ENCODE data around the gene LTB4R.
"Not testable (repeated sequence)": the region's sequence is repeated elsewhere in the genome, so short reads cannot be mapped to it uniquely, and the experiment has no call there.

The LTB4R gene

GRCh38 chr14:24353559-24354481 lies 42.5 kb downstream of the LTB4R start:
- no peak overlapping the region for H3K4me2 ChIP-seq (ENCODE audit: low read length)
- H3K27me3 ChIP-seq (ENCODE audit: low read depth, low read length), result peaks cover 39% of the 10 kb centered on the region
- H4K20me1 ChIP-seq (ENCODE audit: insufficient read depth, low read length), result no peaks in the 10 kb centered on the region
- TF ChIP-seq EZH2phosphoT487 (IDR thresholded peaks at IDR 0.05; ENCODE audit: low read depth), result no peak
- TF ChIP-seq, protein P1, sequence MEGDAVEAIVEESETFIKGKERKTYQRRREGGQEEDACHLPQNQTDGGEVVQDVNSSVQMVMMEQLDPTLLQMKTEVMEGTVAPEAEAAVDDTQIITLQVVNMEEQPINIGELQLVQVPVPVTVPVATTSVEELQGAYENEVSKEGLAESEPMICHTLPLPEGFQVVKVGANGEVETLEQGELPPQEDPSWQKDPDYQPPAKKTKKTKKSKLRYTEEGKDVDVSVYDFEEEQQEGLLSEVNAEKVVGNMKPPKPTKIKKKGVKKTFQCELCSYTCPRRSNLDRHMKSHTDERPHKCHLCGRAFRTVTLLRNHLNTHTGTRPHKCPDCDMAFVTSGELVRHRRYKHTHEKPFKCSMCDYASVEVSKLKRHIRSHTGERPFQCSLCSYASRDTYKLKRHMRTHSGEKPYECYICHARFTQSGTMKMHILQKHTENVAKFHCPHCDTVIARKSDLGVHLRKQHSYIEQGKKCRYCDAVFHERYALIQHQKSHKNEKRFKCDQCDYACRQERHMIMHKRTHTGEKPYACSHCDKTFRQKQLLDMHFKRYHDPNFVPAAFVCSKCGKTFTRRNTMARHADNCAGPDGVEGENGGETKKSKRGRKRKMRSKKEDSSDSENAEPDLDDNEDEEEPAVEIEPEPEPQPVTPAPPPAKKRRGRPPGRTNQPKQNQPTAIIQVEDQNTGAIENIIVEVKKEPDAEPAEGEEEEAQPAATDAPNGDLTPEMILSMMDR (IDR thresholded peaks at IDR 0.05; ENCODE audit: low read depth, low read length), result no peak
- no peak overlapping the region for H3K27ac ChIP-seq (ENCODE audit: low read length)
- no peaks in the 10 kb centered on the region for H3K36me3 ChIP-seq (replicated peaks; ENCODE audit: low read depth, low read length)
- no peaks in the 10 kb centered on the region for H3K4me1 ChIP-seq (ENCODE audit: low read length)
- no peak overlapping the region for H3K4me3 ChIP-seq (ENCODE audit: low read length)
- H2AFZ ChIP-seq (ENCODE audit: low read depth, low read length), result no peak overlapping the region
- no peaks in the 10 kb centered on the region for H3K79me2 ChIP-seq (ENCODE audit: low read length)
- no peak overlapping the region for H3K9ac ChIP-seq (ENCODE audit: low read length)
- no peaks in the 10 kb centered on the region for H3K9me3 ChIP-seq (ENCODE audit: insufficient read depth, low read length)

GRCh38 chr14:24354482-24354825 lies 43.2 kb downstream of the LTB4R start:
- not testable (repeated sequence) for H3K4me2 ChIP-seq (ENCODE audit: low read length); H3K4me1 ChIP-seq (ENCODE audit: low read length); H3K27ac ChIP-seq (ENCODE audit: low read length); H3K79me2 ChIP-seq (ENCODE audit: low read length); H3K4me3 ChIP-seq (ENCODE audit: low read length); H4K20me1 ChIP-seq (ENCODE audit: insufficient read depth, low read length); H3K9me3 ChIP-seq (ENCODE audit: insufficient read depth, low read length); H3K9ac ChIP-seq (ENCODE audit: low read length); H3K36me3 ChIP-seq (replicated peaks; ENCODE audit: low read depth, low read length); H2AFZ ChIP-seq (ENCODE audit: low read depth, low read length)
- peaks cover 38% of the 10 kb centered on the region for H3K27me3 ChIP-seq (ENCODE audit: low read depth, low read length)

DNA sequence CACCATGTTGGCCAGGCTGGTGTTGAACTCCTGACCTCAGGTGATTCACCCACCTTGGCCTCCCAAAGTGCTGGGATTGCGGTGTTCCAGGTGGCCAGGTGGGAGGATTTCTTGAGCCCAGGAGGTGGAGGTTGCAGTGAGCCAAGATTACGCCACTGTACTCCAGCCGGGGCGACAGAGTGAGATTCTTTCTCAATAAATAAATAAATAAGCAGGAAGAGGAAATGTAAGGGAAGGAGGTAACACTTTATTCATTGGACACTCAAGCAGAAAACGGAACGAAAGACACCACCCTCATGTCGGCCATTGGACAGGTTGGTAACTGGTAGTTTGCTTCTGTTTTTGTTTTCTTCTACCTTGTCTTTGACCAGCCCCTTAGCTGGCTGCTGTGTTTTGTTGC lies 43.7 kb downstream of the LTB4R start:
- H3K4me2 ChIP-seq (ENCODE audit: low read length), result no peak overlapping the region
- H4K20me1 ChIP-seq (ENCODE audit: insufficient read depth, low read length), result no peaks in the 10 kb centered on the region
- H3K9me3 ChIP-seq (ENCODE audit: insufficient read depth, low read length), result no peaks in the 10 kb centered on the region
- H3K4me3 ChIP-seq (ENCODE audit: low read length), result no peak overlapping the region
- TF ChIP-seq EZH2phosphoT487 (IDR thresholded peaks at IDR 0.05; ENCODE audit: low read depth), result no peak
- TF ChIP-seq, protein P1 (IDR thresholded peaks at IDR 0.05; ENCODE audit: low read depth, low read length), result no peak
- no peak overlapping the region for H3K27ac ChIP-seq (ENCODE audit: low read length)
- no peaks in the 10 kb centered on the region for H3K4me1 ChIP-seq (ENCODE audit: low read length)
- H3K9ac ChIP-seq (ENCODE audit: low read length), result no peak overlapping the region
- H3K27me3 ChIP-seq (ENCODE audit: low read depth, low read length), result peaks cover 33% of the 10 kb centered on the region
- no peaks in the 10 kb centered on the region for H3K36me3 ChIP-seq (replicated peaks; ENCODE audit: low read depth, low read length)
- no peaks in the 10 kb centered on the region for H3K79me2 ChIP-seq (ENCODE audit: low read length)
- no peak overlapping the region for H2AFZ ChIP-seq (ENCODE audit: low read depth, low read length)

GRCh38 chr14:24356208-24356607 lies 44.9 kb downstream of the LTB4R start:
- H3K79me2 ChIP-seq (ENCODE audit: low read length), result no peaks in the 10 kb centered on the region
- peaks cover 1% of the 10 kb centered on the region; the same call in 1 of the 2 replicates for H3K4me1 ChIP-seq (ENCODE audit: low read length)
- no peaks in the 10 kb centered on the region for H4K20me1 ChIP-seq (ENCODE audit: insufficient read depth, low read length)
- H3K36me3 ChIP-seq (replicated peaks; ENCODE audit: low read depth, low read length), result no peaks in the 10 kb centered on the region
- TF ChIP-seq, protein P1 (IDR thresholded peaks at IDR 0.05; ENCODE audit: low read depth, low read length), result no peak
- TF ChIP-seq EZH2phosphoT487 (IDR thresholded peaks at IDR 0.05; ENCODE audit: low read depth), result no peak
- peaks cover 24% of the 10 kb centered on the region for H3K27me3 ChIP-seq (ENCODE audit: low read depth, low read length)
- H3K9me3 ChIP-seq (ENCODE audit: insufficient read depth, low read length), result no peaks in the 10 kb centered on the region
- H3K9ac ChIP-seq (ENCODE audit: low read length), result no peak overlapping the region
- no peak overlapping the region for H3K27ac ChIP-seq (ENCODE audit: low read length)
- no peak overlapping the region for H3K4me3 ChIP-seq (ENCODE audit: low read length)
- no peak overlapping the region for H3K4me2 ChIP-seq (ENCODE audit: low read length)
- H2AFZ ChIP-seq (ENCODE audit: low read depth, low read length), result no peak overlapping the region

All from OCI-LY3 (cell line).